ENCODE data around the gene BLCAP.

- no peak for TF ChIP-seq CTCF (IDR thresholded peaks at IDR 0.05)
- no peak for TF ChIP-seq POLR2A (IDR thresholded peaks at IDR 0.05)
- no peak for TF ChIP-seq POLR2AphosphoS5 (IDR thresholded peaks at IDR 0.05)
Observed at GRCh38 chr20:37510226-37510625, 17.4 kb downstream of the BLCAP start.

Data from breast epithelium (tissue), 3 donors.